HG03571 (cell line): ENCODE measurements around the gene SERTAD4.
"Not testable (repeated sequence)": the region's sequence is repeated elsewhere in the genome, so short reads cannot be mapped to it uniquely, and the experiment has no call there.

Experiments used
- ATAC-seq: cut with Tn5 transposase; IDR thresholded peaks from one replicate; pipeline ENCODE4 v1.9.1; 2021; ENCODE audit not compliant: unreplicated experiment

Gene SERTAD4

DNA sequence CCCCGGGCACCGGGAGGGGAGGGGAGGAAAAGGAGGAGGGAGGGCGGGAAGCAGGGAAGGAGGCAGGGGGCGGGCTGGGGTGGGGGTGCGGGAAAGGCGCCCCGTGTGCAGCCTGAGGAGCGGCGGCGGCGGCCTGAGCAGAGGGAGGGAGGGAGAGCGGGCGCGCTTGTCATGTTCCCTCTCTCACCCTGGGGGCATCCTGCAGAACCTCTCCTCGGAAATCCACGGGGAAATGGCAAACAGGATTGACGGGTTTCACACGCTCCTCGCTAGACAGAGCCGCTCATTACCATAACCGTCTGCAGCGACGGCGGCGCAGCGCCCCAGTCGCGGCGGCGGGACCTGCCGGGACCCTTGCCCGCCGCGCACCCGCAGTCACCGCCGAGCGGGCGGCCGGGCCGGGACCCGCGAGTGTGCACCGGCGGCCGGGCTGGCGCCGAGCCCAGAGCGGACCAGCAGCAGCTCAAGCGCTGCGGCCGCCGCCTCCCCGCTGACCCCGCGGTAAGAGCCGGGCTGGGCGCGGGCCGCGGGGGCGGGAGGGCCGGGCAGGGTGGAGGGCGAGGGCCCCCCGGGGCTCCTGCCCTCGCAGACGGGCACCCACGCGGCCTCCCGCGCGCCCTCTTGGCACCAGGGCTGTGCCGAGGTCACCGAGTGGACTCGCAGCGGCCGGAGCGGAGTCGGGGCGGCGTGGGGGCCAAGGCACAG lies at the start of gene SERTAD4:
Gene SERTAD4, plus strand, starts transcription at position 286 of the 705 bp plus-strand sequence. CDS start 5,165 bp downstream, outside the sequence.
- ATAC-seq, result no peak

DNA sequence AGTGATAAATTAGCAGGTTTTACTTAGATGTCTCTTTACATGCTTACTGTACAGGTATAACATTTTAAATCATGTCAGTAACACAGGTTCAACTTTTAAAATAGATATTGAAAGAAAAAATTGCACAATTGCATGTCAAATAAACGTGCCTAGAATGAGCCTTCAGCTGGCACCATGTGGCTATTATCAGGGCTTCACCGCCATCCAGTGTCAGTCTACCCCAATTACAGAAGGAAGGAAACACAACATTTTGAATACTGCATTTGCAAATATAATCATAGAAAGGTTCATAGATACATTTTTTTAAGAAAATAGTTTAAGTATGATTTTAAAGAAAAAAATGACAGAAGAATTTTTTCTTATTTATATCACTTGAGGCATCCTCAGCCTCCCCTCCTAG lies 47.5 kb upstream of the SERTAD4 start:
- no peak for ATAC-seq

DNA sequence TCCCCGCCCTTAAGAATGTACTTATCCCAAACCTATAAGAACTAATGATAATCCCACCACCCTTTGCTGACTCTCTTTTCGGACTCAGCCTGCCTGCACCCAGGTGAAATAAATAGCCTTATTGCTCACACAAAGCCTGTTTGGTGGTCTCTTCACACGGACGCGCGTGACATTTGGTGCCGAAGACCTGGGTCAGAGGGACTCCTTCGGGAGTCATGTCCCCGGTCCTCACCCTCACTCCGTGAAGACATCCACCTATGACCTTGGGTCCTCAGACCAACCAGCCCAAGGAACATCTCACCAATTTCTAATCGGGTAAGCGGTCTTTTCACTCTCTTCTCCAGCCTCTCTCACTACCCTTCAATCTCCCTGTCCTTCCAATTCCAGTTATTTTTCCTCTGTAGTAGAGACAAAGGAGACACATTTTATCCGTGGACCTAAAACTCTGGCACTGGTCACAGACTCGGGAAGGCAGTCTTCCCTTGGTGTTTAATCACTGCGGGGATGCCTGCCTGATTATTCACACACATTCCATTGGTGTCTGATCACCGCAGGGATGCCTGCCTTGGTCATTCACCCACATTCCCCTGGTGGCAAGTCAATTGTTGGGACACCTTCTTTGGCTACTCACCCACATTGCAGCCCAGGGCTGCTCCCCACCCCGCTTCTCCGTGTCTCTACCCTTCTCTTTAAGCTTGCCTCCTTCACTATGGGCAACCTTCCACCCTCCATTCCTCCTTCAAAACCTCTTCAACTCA lies 44.6 kb upstream of the SERTAD4 start:
- ATAC-seq, result not testable (repeated sequence)

DNA sequence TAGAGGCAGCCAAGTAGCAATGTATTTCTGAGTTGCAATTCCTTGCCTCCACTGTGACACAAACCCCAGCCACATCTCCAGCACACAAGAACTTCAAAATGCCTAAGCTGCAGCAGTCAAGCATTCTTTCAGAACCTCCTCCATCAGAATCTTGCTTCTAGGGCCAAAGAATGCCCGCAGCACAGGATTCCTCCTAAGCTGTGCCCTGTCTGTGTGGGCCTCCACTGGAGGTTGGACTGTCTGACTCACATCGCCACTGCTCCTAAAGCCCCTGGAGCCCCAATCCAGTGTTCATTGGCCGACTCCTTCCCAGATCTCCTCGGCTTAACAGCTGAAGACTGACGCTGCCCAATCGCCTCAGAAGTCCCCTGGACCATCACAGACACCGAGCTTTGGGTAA lies 43.2 kb upstream of the SERTAD4 start:
- ATAC-seq, result no peak

GRCh38 chr1:210195635-210196160 lies 36.9 kb upstream of the SERTAD4 start:
- no peak for ATAC-seq

GRCh38 chr1:210196266-210196665 lies 36.3 kb upstream of the SERTAD4 start:
- ATAC-seq, result not testable (repeated sequence)

- ATAC-seq, result no peak
Observed at GRCh38 chr1:210198840-210199239, 33.8 kb upstream of the SERTAD4 start.

DNA sequence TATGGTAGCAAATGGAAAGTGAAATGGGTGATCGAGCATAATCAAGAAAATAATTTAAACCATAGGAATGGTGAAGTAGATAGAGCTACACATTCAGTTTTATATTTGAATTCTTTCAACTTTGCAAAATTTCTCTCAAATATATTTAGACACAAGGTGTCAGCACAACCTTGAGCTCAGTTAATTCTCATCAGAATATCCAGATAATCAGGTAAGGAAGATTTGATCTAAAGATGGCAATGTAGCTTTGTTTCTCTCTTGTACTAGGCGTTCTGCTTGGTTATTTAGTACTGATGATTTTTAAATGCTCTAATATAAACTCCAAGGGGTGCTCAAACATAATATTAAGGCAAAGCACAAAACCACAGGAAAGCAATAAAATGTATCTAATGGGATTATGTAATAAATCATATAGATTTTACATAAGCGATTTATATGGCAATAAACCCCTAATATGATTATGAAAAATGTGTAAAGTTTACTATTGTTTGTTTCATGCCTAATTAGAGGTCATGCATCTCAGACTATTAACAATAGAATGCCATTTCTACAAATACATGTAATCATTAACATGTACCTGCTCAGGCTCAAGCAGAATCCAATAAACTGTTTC lies 32.4 kb upstream of the SERTAD4 start:
- no peak for ATAC-seq

GRCh38 chr1:210201681-210202080 lies 30.9 kb upstream of the SERTAD4 start:
- ATAC-seq, result no peak

DNA sequence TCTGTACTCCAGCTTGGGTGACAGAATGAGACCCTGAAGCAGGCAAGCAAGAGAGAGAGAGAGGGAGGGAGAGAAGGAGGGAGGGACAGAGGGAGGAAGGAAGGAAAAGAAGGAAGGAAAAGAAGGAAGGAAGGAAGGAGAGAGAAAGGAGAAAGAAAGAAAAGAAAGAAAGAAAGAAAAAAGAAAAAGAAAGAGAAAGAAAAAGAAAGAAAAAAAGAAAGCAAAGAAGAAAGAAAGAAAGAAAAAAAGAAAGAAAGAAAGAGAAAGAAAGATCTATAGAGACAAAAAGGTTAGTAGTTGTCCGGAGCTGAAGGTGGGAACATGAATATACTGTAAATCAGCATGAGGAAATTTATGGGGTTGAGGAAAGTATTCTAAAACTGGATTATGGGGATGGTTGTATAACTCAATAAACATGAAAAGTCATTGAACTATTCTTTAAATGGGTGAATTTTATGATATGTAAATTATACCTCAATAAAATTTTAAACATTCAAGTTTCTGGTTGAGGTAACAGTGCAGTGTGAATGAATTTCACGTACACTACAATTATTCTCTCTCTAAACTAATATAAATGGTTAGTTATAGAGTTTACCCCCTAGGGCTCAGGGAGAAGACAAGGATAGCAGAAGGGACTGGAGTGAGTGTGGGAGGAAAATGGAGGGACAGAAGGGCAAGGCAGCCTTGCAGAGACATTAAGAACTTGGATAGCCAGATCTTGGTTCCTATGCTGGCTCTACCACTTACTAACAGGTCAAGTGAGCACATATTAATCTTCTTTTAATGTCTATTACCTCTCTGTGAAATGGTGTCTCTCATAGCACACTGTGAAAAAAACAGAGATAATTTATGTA lies 24.8 kb upstream of the SERTAD4 start:
- no peak for ATAC-seq

DNA sequence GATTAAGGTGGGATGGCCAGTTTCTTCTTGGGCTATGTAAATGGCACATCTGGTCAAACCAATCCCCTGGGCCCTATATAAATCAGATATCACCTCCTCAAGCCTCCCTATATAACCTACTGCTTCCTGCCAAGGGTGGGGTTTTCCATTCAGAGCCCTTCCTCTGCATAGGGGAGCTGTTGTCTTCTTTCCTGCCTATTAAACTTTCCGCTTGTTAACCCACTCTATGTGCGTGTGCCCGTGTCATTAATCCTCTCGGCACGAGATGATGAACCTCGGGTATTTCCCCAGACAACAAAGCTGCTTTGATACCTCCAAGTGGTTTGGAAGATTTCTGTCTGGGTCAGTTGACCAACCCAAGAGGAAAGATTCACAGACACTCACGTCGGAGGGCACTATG lies 19.3 kb upstream of the SERTAD4 start:
- no peak for ATAC-seq

DNA sequence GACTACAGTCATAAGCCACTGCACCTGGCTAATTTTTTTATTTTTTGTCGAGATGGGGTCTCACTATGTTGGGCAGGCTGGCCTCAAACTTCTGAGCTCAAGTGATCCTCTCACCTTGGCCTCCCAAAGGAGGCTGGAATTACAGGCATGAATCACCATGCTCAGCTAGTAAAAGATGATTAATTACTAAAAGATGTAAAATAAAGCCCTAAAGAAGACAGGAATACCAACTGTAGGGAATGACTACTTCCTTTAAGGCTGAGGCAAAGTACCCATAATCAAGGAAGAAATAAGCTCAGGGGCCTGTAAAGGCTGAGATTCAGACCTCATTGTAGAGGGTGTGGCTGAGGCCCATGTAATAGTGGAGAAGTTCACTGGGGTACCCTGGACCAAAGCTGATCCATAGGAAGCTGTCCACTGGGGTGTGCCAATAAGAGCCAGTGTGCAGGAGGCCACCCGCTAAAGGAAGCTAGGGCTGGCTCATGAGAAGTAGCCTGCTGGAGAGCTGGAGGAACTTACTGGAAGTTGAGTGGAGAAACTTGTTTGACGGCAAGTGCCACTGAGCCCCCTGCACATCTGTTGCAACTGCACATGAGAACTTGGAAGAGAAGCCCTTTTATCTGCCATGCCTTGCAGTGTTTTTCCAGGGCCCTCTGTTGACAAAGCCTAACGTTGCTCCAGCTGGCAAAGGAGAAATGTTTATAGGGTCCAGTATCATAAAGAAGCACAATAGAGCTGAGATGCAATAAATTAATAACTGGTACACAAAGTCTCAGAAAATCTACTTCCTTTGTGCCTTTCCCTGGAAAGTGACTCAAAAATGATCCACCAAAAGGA lies 17.8 kb upstream of the SERTAD4 start:
- no peak for ATAC-seq

- no peak for ATAC-seq
Observed at GRCh38 chr1:210217482-210217881, 15.1 kb upstream of the SERTAD4 start.

DNA sequence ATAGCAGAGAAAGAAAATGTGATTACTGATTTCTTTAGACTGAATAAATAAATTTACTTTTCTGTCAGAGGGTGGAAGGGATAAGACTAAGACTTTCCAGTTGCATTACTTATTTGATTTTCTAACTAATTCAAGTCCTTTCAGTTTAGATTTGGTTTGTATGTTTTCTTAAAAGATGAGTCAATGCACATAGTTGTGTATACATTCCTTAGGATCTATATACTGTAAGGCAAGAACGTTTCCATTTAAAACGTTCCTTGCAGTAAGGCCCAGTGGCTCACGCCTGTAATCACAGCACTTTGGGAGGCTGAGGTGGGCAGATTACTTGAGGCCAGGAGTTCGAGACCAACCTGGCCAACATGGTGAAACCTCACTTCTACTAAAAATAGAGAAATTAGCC lies 14.5 kb upstream of the SERTAD4 start:
- ATAC-seq, result no peak

- no peak for ATAC-seq
Observed at GRCh38 chr1:210222340-210223006, 10.1 kb upstream of the SERTAD4 start.

- ATAC-seq, result no peak
Observed at GRCh38 chr1:210223226-210223904, 9.2 kb upstream of the SERTAD4 start.

DNA sequence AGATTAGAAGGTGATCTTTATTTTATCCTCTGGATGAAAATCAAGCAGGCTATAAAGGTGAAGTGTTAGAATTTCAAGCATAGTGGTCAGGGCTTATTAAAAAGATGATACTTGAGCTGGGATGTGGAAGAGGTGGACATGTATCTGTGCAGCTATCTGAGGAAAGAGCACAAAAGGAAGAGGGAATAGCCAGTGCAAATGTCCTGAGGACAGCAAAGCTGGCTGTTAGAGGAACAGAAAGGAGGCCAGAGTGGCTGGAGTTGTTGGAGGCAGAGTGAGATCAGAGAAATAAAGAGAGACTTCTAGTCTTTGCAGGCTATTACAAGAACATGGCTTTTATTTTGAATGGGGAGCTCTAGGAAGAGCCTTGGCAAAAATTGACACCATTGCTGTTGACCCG lies 4.4 kb upstream of the SERTAD4 start:
- ATAC-seq, result no peak

DNA sequence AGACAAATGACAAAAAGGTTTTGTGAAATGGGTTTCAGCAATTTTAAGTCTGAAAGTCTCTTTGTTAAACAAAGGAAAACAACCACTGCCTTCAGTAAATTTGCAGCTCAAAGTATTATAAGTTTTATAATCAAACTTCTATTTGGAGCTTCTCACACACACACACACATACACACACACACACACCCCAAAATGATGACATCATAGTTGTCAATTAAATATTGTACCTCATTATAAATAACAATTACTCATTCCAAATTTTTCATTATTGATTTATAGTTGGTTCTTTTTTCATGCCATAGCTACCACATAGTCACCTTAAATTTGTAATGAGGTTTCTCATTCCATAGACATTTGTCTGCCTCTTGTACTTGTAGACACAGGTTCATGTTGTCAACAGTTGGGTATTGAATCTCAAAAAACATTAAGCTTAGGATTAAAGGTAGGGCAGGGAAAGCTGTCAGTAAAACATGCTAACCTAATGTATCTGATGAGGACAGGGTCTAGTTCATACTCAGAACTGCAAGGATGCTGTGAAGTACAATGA lies 2.4 kb upstream of the SERTAD4 start:
- no peak for ATAC-seq
